RWPE2 (cell line): ENCODE results near the gene ASIC2.

Experiments used
- ATAC-seq: fragments of 200-7000 bp; cut with Tn5 transposase; 3 replicates; pipeline ENCODE4 v1.9.1; 2021; ENCODE audit warnings: low read depth
- DNase-seq: peaks from one replicate; pipeline ENCODE4 v3.0.0-alpha.2; 2020; ENCODE audit warnings: low spot score
- H3K27ac ChIP-seq: fragments of 450-650 bp; 2 replicates; pipeline ENCODE4 v1.5.1; 2017; ENCODE audit warnings: mild to moderate bottlenecking; ENCODE audit not compliant: poor library complexity, severe bottlenecking
- H3K27me3 ChIP-seq: fragments of 250-450 bp; sonication (Bioruptor Pico); 2 replicates; pipeline ENCODE4 v1.5.1; 2021; ENCODE audit warnings: mild to moderate bottlenecking, moderate library complexity; ENCODE audit not compliant: insufficient read depth, poor library complexity, severe bottlenecking
- H3K36me3 ChIP-seq: fragments of 250-450 bp; sonication (Bioruptor Pico); 2 replicates; pipeline ENCODE4 v1.5.1; 2020; ENCODE audit warnings: low read depth, mild to moderate bottlenecking, moderate library complexity
- H3K4me1 ChIP-seq: fragments of 250-450 bp; sonication (Bioruptor Pico); 2 replicates; pipeline ENCODE4 v1.5.1; 2021; ENCODE audit warnings: mild to moderate bottlenecking, moderate library complexity; ENCODE audit not compliant: insufficient read depth, poor library complexity, severe bottlenecking
- H3K4me3 ChIP-seq: fragments of 250-450 bp; sonication (Bioruptor Pico); 2 replicates; pipeline ENCODE4 v1.5.1; 2021; ENCODE audit warnings: mild to moderate bottlenecking, moderate library complexity; ENCODE audit not compliant: severe bottlenecking
- H3K9me3 ChIP-seq: fragments of 250-450 bp; sonication (Bioruptor Pico); 2 replicates; pipeline ENCODE4 v1.5.1; 2021; ENCODE audit warnings: mild to moderate bottlenecking, moderate library complexity; ENCODE audit not compliant: severe bottlenecking
- TF ChIP-seq, protein P1 (sequence below): fragments of 450-650 bp; IDR thresholded peaks from one replicate; pipeline ENCODE4 v1.5.1; 2017; ENCODE audit warnings: mild to moderate bottlenecking, moderate library complexity; ENCODE audit not compliant: poor library complexity, severe bottlenecking

ASIC2 gene

DNA sequence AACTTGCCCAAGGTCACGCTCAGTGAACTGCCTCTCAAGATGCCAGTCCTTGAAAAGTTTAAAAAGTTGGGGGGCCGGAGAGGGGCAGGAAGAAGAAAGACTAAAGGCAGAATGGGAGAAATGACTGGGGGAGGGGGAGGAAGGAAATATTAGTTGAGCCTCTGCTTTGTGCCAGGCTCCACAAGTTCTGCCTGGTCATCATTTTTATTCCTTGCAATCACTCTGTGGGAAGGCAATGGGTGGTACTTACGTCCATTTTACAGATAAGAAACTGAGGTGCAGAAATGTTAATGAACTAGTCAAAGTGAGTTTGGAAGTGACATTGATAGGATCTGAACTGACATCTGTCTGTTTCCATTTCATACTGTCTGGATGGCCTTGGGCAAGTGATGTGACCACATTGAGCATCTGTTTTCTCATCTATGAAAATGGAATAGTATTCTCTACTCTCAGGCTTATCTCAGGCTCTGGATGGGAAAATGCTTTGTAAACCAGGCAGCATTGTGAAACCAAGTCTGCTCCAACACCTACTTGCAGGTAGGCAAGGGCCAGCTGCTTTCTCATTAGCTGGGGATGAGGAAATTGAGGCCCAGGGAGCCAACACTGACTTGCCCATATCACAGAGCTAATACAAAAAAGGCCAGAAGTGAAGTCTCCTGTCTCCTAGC, 19.2 kb downstream of the ASIC2 start:
- no peaks in the 10 kb centered on the region for H3K4me1 ChIP-seq
- no peaks in the 10 kb centered on the region for H3K9me3 ChIP-seq
- TF ChIP-seq, protein P1, sequence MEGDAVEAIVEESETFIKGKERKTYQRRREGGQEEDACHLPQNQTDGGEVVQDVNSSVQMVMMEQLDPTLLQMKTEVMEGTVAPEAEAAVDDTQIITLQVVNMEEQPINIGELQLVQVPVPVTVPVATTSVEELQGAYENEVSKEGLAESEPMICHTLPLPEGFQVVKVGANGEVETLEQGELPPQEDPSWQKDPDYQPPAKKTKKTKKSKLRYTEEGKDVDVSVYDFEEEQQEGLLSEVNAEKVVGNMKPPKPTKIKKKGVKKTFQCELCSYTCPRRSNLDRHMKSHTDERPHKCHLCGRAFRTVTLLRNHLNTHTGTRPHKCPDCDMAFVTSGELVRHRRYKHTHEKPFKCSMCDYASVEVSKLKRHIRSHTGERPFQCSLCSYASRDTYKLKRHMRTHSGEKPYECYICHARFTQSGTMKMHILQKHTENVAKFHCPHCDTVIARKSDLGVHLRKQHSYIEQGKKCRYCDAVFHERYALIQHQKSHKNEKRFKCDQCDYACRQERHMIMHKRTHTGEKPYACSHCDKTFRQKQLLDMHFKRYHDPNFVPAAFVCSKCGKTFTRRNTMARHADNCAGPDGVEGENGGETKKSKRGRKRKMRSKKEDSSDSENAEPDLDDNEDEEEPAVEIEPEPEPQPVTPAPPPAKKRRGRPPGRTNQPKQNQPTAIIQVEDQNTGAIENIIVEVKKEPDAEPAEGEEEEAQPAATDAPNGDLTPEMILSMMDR, result no peak
- ATAC-seq (no peak), DNase-seq (no peak)
- no peaks in the 10 kb centered on the region for H3K27me3 ChIP-seq
- H3K27ac ChIP-seq, result no peak overlapping the region
- no peak overlapping the region for H3K4me3 ChIP-seq
- no peaks in the 10 kb centered on the region for H3K36me3 ChIP-seq

DNA sequence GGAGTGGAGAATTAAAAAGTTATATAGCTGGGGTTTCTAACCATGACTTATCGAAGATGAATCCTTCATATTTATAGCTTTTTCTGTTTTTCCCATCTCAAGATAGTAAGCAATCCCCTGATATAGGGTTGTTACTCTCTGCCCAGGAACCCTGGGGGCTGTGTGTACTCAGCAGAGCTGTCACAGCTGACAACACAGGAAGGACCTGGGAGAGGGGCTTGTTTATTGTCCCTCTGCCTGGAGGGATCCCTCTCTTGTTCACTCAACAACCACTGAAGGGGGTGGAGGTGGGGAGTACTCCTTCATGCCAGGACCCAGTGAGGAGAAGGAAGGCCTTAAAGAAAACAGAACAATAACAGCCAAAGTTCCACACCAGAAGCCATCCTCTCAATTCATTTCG, 19.8 kb downstream of the ASIC2 start:
- TF ChIP-seq, protein P1, result no peak
- Histone ChIP-seq H3K27me3 (no peaks in the 10 kb centered on the region), H3K36me3 (no peaks in the 10 kb centered on the region), H3K4me3 (no peak overlapping the region), H3K9me3 (no peaks in the 10 kb centered on the region), H3K4me1 (peaks cover 1% of the 10 kb centered on the region), H3K27ac (no peak overlapping the region)
- ATAC-seq (no peak), DNase-seq (no peak)

DNA sequence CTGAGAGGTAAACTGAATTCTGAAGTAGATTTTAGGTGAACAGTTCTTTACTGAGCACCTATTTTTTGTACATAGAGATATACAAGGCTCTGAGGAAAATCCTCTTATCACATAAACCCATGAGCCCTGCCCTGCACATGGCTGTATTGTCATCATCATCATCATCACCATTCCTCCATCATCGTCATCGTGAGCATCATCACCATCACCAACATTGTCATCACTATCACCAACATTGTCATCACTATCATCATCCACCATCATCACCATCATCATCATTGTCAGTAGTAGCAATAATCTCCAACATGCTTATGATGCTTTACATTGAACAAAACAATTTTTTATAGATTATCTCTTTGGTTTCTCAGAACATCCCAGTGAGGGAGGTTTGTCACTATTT, 20.7 kb downstream of the ASIC2 start:
- H3K4me3 ChIP-seq, result no peak overlapping the region
- no peaks in the 10 kb centered on the region for H3K36me3 ChIP-seq
- ATAC-seq (no peak), DNase-seq (no peak)
- no peaks in the 10 kb centered on the region for H3K9me3 ChIP-seq
- H3K27me3 ChIP-seq, result no peaks in the 10 kb centered on the region
- TF ChIP-seq, protein P1, result no peak
- H3K27ac ChIP-seq, result no peak overlapping the region
- peaks cover 9% of the 10 kb centered on the region for H3K4me1 ChIP-seq

DNA sequence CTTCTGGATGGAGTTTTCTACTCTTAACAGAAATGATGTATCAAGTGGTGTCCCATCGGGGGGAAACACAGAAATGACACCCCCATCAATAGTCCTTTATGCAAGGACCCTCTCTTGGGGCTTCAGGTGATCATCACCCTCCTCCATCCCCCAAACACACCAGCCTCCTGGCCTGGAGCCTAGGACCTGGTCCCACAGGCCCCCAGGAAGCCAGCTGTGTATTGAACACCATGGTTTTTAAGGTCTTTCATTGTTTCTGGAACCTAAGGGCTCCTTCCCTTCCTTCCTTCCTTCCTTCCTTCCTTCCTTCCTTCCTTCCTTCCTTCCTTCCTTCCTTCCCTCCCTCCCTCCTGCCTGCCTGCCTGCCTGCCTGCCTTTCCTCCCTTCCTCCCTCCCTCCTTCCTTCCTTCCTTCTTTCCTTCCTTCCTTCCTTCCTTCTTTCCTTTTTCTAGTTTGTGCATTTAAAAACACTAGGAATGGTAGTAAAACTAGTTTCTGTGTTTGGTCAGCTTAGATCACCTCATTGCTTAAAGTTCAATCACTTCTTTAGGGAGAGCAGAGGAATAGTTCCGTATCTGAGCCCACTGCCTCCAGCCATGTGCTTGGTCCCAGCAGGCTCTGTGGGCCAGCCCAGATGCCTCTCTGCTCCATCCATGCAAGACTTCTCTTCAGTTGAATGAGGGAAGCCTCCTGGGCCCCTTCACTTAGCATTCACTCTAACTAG, 23.6 kb downstream of the ASIC2 start:
- Histone ChIP-seq H3K27me3 (no peaks in the 10 kb centered on the region), H3K4me1 (peaks cover 17% of the 10 kb centered on the region), H3K27ac (no peak overlapping the region), H3K4me3 (no peak overlapping the region), H3K36me3 (no peaks in the 10 kb centered on the region), H3K9me3 (no peaks in the 10 kb centered on the region)
- TF ChIP-seq, protein P1, result no peak
- DNase-seq (no peak), ATAC-seq (no peak)
